Right lobe of liver (tissue), 6 donors: ENCODE results near the gene TAS2R19. TPM values are rescaled to one million over a fixed set of nuclear protein-coding genes. Genes with fewer than 3 reads are reported as not detected.

ENCODE experiments used
- ATAC-seq, 4 donors: fragments of 200-7000 bp; cut with Tn5 transposase; one replicate each; pipeline ENCODE4 v1.9.1; 2020; ENCODE audit warnings: mild to moderate bottlenecking in 4 of 4, moderate library complexity in 4 of 4
- DNase-seq, 3 donors: peaks; one replicate each; pipeline ENCODE4 v3.0.0-alpha.2; 2020
- H3K27ac ChIP-seq, 3 donors: fragments of 200-600 bp; one replicate each; pipeline ENCODE4 v1.8.0; 2022
- H3K27me3 ChIP-seq, 2 donors: fragments of 200-600 bp; one replicate each; pipeline ENCODE4 v1.8.0; 2022
- H3K36me3 ChIP-seq, 4 donors: fragments of 200-600 bp; sonication (generic) in 1 of 4; one replicate each; pipeline versions ENCODE4 v1.5.1 to v1.8.0; 2017 to 2022; ENCODE audit warnings: control low read depth in 1 of 4
- H3K4me1 ChIP-seq, 4 donors: fragments of 200-600 bp; sonication (generic) in 1 of 4; one replicate each; pipeline versions ENCODE4 v1.5.1 to v1.8.0; 2017 to 2022; ENCODE audit warnings: control low read depth in 1 of 4
- H3K4me3 ChIP-seq, 3 donors: fragments of 200-600 bp; one replicate each; pipeline ENCODE4 v1.8.0; 2022
- H3K9me3 ChIP-seq, 4 donors: fragments of 200-600 bp; sonication (generic) in 1 of 4; one replicate each; pipeline versions ENCODE4 v1.5.1 to v1.8.0; 2017 to 2022; ENCODE audit warnings: control low read depth in 1 of 4
- POLR2A ChIP-seq: fragments of 450-650 bp; IDR thresholded peaks from one replicate; pipeline ENCODE4 v1.6.1; 2017; ENCODE audit warnings: antibody characterized with exemption, mild to moderate bottlenecking
- WGBS: methylation state at CpG from one replicate; pipeline ENCODE4 v1.1.6; 2018; ENCODE audit warnings: low coverage, low lambda C conversion rate; ENCODE audit not compliant: insufficient coverage; ENCODE audit errors: missing lambda C conversion rate; 5-methylcytosine and 5-hydroxymethylcytosine counted together
- intact Hi-C, 2 donors: fragments of 100-400 bp; cut with DNase I; formaldehyde crosslinking; loops; one replicate each; pipeline versions ENCODE4 v1.11.2 to v1.14.1; 2022
- total RNA-seq, 6 experiments: library from RNA; depleted of rRNA in 2 of 6; stranded (reverse); fragments of >200 nt in 2 of 6; fragmentation: NEBNext Ultra II Directional in 3 of 6; extraction: Animal tissue kit (Norgen Biotek cat#: 25700) in 3 of 6; gene quantifications; one replicate each; pipeline versions ENCODE4 v1.1.0 to v1.2.4, GENCODE V29; 2016 to 2023
- TF ChIP-seq, protein P1 (sequence below), 4 donors: fragments of 200-600 bp in 3 of 4; fragments of 450-650 bp in 1 of 4; IDR thresholded peaks; one replicate each; pipeline versions ENCODE4 v1.5.1 to v1.8.0; 2016 to 2022; ENCODE audit warnings: antibody characterized with exemption in 4 of 4, mild to moderate bottlenecking in 2 of 4
- donor health status: DM: no; HTN: yes; CAD: no.
- donor health status: DM: no; HTN: no; CAD: no.
- donor health status: DM: no; HTN: no; CAD: no.
- donor health status: DM: no; HTN: yes; CAD: no.
- donor health status: DM: no; HTN: yes; CAD: no.

The TAS2R19 gene
- total RNA-seq, 6 experiments from 2014 or later, result 1.1 to 3.8 (median 1.8) TPM

DNA sequence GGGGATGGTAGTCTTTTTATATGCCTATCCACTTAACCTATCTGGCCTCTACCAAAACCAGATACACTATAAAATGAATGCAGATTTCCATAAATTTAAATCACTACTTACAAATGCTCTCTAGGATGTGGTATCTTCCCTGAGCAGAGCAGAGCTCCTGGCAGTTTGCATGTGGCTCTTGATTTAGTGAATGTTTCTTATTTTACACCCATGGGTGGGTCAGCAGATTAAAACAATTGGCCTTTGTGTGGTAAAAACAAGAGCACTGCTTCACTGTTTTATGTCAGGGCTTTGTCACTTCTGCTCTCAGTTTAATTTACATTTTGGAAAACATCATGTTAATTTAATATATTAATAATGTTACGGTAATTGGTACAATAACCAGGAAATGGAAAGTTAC, 5.5 kb downstream of the TAS2R19 start:
- intact Hi-C loops, result no loop called here
- no peak for ATAC-seq
- DNase-seq, result no peak
- Histone ChIP-seq H3K36me3 (no peaks in the 10 kb centered on the region), H3K4me3 (no peak overlapping the region), H3K27me3 (no peaks in the 10 kb centered on the region), H3K4me1 (peaks cover 0 to 12% (median 4%) of the 10 kb centered on the region in 4 donors), H3K9me3 (no peaks in the 10 kb centered on the region), H3K27ac (no peak overlapping the region)
- 46% methylated on average over 1 of the region's 1 CpG for WGBS
- TF ChIP-seq, protein P1, sequence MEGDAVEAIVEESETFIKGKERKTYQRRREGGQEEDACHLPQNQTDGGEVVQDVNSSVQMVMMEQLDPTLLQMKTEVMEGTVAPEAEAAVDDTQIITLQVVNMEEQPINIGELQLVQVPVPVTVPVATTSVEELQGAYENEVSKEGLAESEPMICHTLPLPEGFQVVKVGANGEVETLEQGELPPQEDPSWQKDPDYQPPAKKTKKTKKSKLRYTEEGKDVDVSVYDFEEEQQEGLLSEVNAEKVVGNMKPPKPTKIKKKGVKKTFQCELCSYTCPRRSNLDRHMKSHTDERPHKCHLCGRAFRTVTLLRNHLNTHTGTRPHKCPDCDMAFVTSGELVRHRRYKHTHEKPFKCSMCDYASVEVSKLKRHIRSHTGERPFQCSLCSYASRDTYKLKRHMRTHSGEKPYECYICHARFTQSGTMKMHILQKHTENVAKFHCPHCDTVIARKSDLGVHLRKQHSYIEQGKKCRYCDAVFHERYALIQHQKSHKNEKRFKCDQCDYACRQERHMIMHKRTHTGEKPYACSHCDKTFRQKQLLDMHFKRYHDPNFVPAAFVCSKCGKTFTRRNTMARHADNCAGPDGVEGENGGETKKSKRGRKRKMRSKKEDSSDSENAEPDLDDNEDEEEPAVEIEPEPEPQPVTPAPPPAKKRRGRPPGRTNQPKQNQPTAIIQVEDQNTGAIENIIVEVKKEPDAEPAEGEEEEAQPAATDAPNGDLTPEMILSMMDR (IDR thresholded peaks at IDR 0.05), result no peak
- no peak for TF ChIP-seq POLR2A

GRCh38 chr12:11015775-11016430, 6.5 kb downstream of the TAS2R19 start:
- Histone ChIP-seq H3K27me3 (no peaks in the 10 kb centered on the region), H3K36me3 (no peaks in the 10 kb centered on the region), H3K4me3 (no peak overlapping the region), H3K9me3 (no peaks in the 10 kb centered on the region), H3K4me1 (peaks cover 0 to 12% (median 4%) of the 10 kb centered on the region in 4 donors), H3K27ac (no peak overlapping the region)
- ATAC-seq (peak; percentile 65 to 89 (median 86)), DNase-seq (no peak)
- TF ChIP-seq, protein P1 (IDR thresholded peaks at IDR 0.05), result no peak
- TF ChIP-seq POLR2A, result no peak
- intact Hi-C loops, result no loop called here
- 64% methylated on average over 4 of the region's 4 CpGs for WGBS

- no peak overlapping the region for H3K27ac ChIP-seq
- no peaks in the 10 kb centered on the region for H3K27me3 ChIP-seq
- ATAC-seq (no peak), DNase-seq (no peak)
- H3K9me3 ChIP-seq, result no peaks in the 10 kb centered on the region
- H3K36me3 ChIP-seq, result no peaks in the 10 kb centered on the region
- H3K4me1 ChIP-seq, result peaks cover 0 to 12% (median 4%) of the 10 kb centered on the region in 4 donors
- intact Hi-C loops, result no loop called here
- no peak overlapping the region for H3K4me3 ChIP-seq
- TF ChIP-seq POLR2A, result no peak
- TF ChIP-seq, protein P1 (IDR thresholded peaks at IDR 0.05), result no peak
Observed at GRCh38 chr12:11014234-11014633, 8.2 kb downstream of the TAS2R19 start.

DNA sequence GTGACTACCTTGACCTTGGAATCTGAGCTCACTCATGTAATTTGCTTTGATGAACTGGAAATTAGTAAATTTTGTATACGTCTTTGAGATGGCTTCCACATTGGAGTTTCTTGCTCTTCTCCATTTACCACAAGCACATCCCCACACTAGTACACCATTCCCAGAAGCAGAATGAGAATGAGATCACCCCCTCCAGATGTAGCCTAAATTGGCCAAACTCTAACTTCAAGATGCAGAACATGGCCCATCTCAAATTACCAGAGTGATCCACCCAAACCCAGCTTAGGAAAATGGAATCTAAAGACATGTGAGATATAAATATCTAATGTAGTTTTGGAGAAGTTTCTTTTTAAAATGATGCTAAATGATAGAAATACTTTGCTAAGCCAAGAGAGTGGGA, 14.8 kb downstream of the TAS2R19 start:
- intact Hi-C loops, result no loop called here
- no peak for ATAC-seq

More for the DNA sequence above, 14.8 kb downstream of the TAS2R19 start:
- DNase-seq, result no peak
- Histone ChIP-seq H3K27me3 (no peaks in the 10 kb centered on the region), H3K4me3 (no peak overlapping the region), H3K9me3 (no peaks in the 10 kb centered on the region), H3K36me3 (no peaks in the 10 kb centered on the region), H3K4me1 (no peaks in the 10 kb centered on the region), H3K27ac (no peak overlapping the region)
- WGBS, result 94% methylated on average over 1 of the region's 1 CpG
- TF ChIP-seq, protein P1 (IDR thresholded peaks at IDR 0.05), result no peak
